Endothelial cell of umbilical vein (primary cell): ENCODE results near the gene TLCD2. TPM values are rescaled to one million over a fixed set of nuclear protein-coding genes. Genes with fewer than 3 reads are reported as not detected.

ENCODE experiments used
- BruUV-seq: library from RNA; stranded (reverse); fragments of 400-500 nt; replicated peaks from 2 replicates; lab custom pipeline; 2021; lab: Mats Ljungman, UMichigan
- CTCF ChIA-PET: fragments of 300-600, 350-600 bp; sonication (Branson Sonifier 250); formaldehyde crosslinking; loops from one replicate; lab custom pipeline; 2021; ENCODE audit warnings: antibody characterized with exemption, inconsistent platforms; lab: Charles Lee
- POLR2A ChIA-PET: fragments of 300-600, 350-600 bp; sonication (Branson Sonifier 250); formaldehyde crosslinking; loops from one replicate; lab custom pipeline; 2021; ENCODE audit warnings: antibody characterized with exemption, inconsistent platforms; lab: Charles Lee
- DNase-seq: peaks from one replicate; pipeline ENCODE4 v3.0.0-alpha.2; 2011; ENCODE audit warnings: low read depth, low spot score
- FAIRE-seq: peaks from 2 replicates; lab custom pipeline; 2011; peaks lifted over from hg19 to GRCh38; lab: Jason Lieb, UNC
- H2AFZ ChIP-seq: 2 replicates; pipeline ENCODE4 v1.6.0; 2012; ENCODE audit warnings: low read depth, low read length, control low read depth, inconsistent platforms
- H3K27ac ChIP-seq: 2 replicates; pipeline ENCODE4 v1.5.1; 2011; ENCODE audit warnings: low read depth, mild to moderate bottlenecking, control low read depth, low read length, moderate library complexity; ENCODE audit not compliant: insufficient read depth
- H3K27me3 ChIP-seq, 2 experiments: 2 replicates each; pipeline versions ENCODE4 v1.6.0 to v1.6.1; 2011; ENCODE audit warnings: low read length in 2 of 2, mixed read lengths in 1 of 2; ENCODE audit not compliant: control insufficient read depth in 2 of 2, insufficient read depth in 2 of 2
- H3K36me3 ChIP-seq, 2 experiments: 2 replicates in 1 of 2; 3 replicates in 1 of 2; pipeline ENCODE4 v1.5.1; 2011; ENCODE audit warnings: low read length in 2 of 2, mild to moderate bottlenecking in 1 of 2, moderate library complexity in 1 of 2; ENCODE audit not compliant: control insufficient read depth in 2 of 2, insufficient read depth in 2 of 2; ENCODE audit errors: extremely low read depth in 1 of 2
- H3K4me1 ChIP-seq: 3 replicates; pipeline ENCODE4 v1.5.1; 2011; ENCODE audit warnings: mild to moderate bottlenecking, low read length; ENCODE audit not compliant: control insufficient read depth, insufficient read depth; ENCODE audit errors: extremely low read depth
- H3K4me2 ChIP-seq: 2 replicates; pipeline ENCODE4 v1.6.1; 2011; ENCODE audit warnings: low read length, control low read depth, mixed read lengths; ENCODE audit not compliant: insufficient read depth
- H3K4me3 ChIP-seq, 3 experiments: fragments of 200-600 bp in 1 of 3; sonication (generic), shearing (Covaris generic) in 1 of 3; replicated peaks in 1 of 3; 2 replicates each; pipeline ENCODE4 v1.5.1; 2011 to 2016; ENCODE audit warnings: control low read depth in 3 of 3, low read length in 3 of 3, mild to moderate bottlenecking in 2 of 3, inconsistent platforms in 1 of 3, low read depth in 1 of 3, moderate library complexity in 1 of 3; ENCODE audit not compliant: insufficient read depth in 1 of 3
- H3K79me2 ChIP-seq: 2 replicates; pipeline ENCODE4 v1.6.0; 2012; ENCODE audit warnings: low read length, inconsistent platforms; ENCODE audit not compliant: control insufficient read depth, insufficient read depth
- H3K9ac ChIP-seq: replicated peaks from 2 replicates; pipeline ENCODE3; 2011; ENCODE audit warnings: low read length, control low read depth; ENCODE audit not compliant: insufficient read depth; ENCODE audit errors: extremely low read depth
- H3K9me1 ChIP-seq: replicated peaks from 3 replicates; pipeline ENCODE4 v1.6.0; 2011; ENCODE audit warnings: mild to moderate bottlenecking, low read length; ENCODE audit not compliant: control insufficient read depth, insufficient read depth; ENCODE audit errors: extremely low read depth
- H3K9me3 ChIP-seq: replicated peaks from 2 replicates; pipeline ENCODE4 v1.5.1; 2012; ENCODE audit warnings: low read length, inconsistent platforms; ENCODE audit not compliant: control insufficient read depth, insufficient read depth
- H4K20me1 ChIP-seq: replicated peaks from 2 replicates; pipeline ENCODE3; 2011; ENCODE audit warnings: mild to moderate bottlenecking, low read length; ENCODE audit not compliant: control insufficient read depth, insufficient read depth; ENCODE audit errors: extremely low read depth
- EZH2 ChIP-seq: IDR thresholded peaks from 2 replicates; pipeline ENCODE4 v1.6.1; 2012; ENCODE audit warnings: borderline replicate concordance, low read depth, mild to moderate bottlenecking, moderate library complexity, low read length, inconsistent platforms; ENCODE audit not compliant: severe bottlenecking
- FOS ChIP-seq: IDR thresholded peaks from 2 replicates; pipeline ENCODE4 v1.6.1; 2011; ENCODE audit warnings: mild to moderate bottlenecking, low read length, moderate library complexity, borderline replicate concordance; ENCODE audit not compliant: insufficient read depth
- GATA2 ChIP-seq: IDR thresholded peaks from 2 replicates; pipeline ENCODE4 v1.7.0; 2011; ENCODE audit warnings: low read depth, mild to moderate bottlenecking, moderate library complexity, mixed read lengths, low read length; ENCODE audit not compliant: insufficient read length, insufficient read depth
- JUN ChIP-seq: IDR thresholded peaks from 2 replicates; pipeline ENCODE4 v1.6.1; 2011; ENCODE audit warnings: borderline replicate concordance, low read depth; ENCODE audit not compliant: insufficient read length, insufficient read depth
- MAX ChIP-seq: IDR thresholded peaks from 2 replicates; pipeline ENCODE4 v1.6.1; 2011; ENCODE audit not compliant: insufficient read depth, insufficient read length
- MYC ChIP-seq: IDR thresholded peaks from one replicate; pipeline ENCODE4 v1.6.1; 2011; ENCODE audit warnings: mild to moderate bottlenecking, low read depth, low read length
- POLR2A ChIP-seq: IDR thresholded peaks from 2 replicates; pipeline ENCODE4 v1.6.1; 2012; ENCODE audit warnings: low read depth, mild to moderate bottlenecking, control low read depth, low read length
- POLR2AphosphoS5 ChIP-seq: IDR thresholded peaks from 2 replicates; pipeline ENCODE4 v1.6.1; 2012; ENCODE audit warnings: low read depth, mild to moderate bottlenecking, control low read depth, low read length, moderate library complexity; ENCODE audit not compliant: insufficient read depth
- dilution Hi-C: fragments of 300-500 bp; cut with MboI; formaldehyde crosslinking; loops from one replicate; pipeline ENCODE4 v1.15.0; 2019; ENCODE audit warnings: low sequenced_read_pairs; ENCODE audit not compliant: extremely low pct_ligation_motif_present
- intact Hi-C: fragments of 100-400 bp; cut with micrococcal nuclease; formaldehyde crosslinking; loops from one replicate; pipeline ENCODE4 v1.10.0; 2022
- polyA plus RNA-seq, 4 experiments: library from polyadenylated mRNA; depleted of rRNA in 3 of 4; stranded (reverse) in 3 of 4; unstranded in 1 of 4; fragments of >200 nt; gene quantifications; 2 replicates each; pipeline versions ENCODE4 v1.2.1 to v1.2.3, GENCODE V29; 2011 to 2012; ENCODE audit warnings: missing spikeins in 1 of 4
- total RNA-seq: library from RNA; stranded (reverse); gene quantifications from 2 replicates; pipeline ENCODE4 v1.2.3, GENCODE V29; 2021
- TF ChIP-seq, protein P1 (sequence below), 2 donors: IDR thresholded peaks; 1 replicate in 1 of 2; 2 replicates in 1 of 2; pipeline ENCODE4 v1.5.1; 2011; ENCODE audit warnings: low read length in 2 of 2, mild to moderate bottlenecking in 2 of 2, moderate library complexity in 2 of 2, control low read depth in 1 of 2, inconsistent platforms in 1 of 2, low read depth in 1 of 2; ENCODE audit not compliant: insufficient read depth in 1 of 2; ENCODE audit errors: extremely low read depth in 1 of 2

Gene TLCD2
- total and polyA plus RNA-seq, 2 donors (not counting 3 experiments of a cell fraction or from before 2014, with no cell fraction given): 0.72 to 2.1 TPM

- Histone ChIP-seq H3K79me2 (no peaks in the 10 kb centered on the region), H2AFZ (no peak overlapping the region), H4K20me1 (no peaks in the 10 kb centered on the region), H3K4me3 (no peak overlapping the region), H3K4me1 (peaks cover 5% of the 10 kb centered on the region), H3K9me3 (no peaks in the 10 kb centered on the region), H3K36me3 (no peaks in the 10 kb centered on the region), H3K27me3 (no peaks in the 10 kb centered on the region), H3K9ac (no peak overlapping the region), H3K4me2 (no peak overlapping the region), H3K27ac (no peak overlapping the region), H3K9me1 (no peaks in the 10 kb centered on the region)
- POLR2A ChIA-PET: no interaction called here
- intact Hi-C loops: no loop called here
- FAIRE-seq (no peak), DNase-seq (no peak)
- dilution Hi-C loops: no loop called here
- CTCF ChIA-PET: no interaction called here
- TF ChIP-seq MAX: no peak
- no peak for TF ChIP-seq GATA2
- TF ChIP-seq EZH2: no peak
- no peak for TF ChIP-seq MYC
- no peak for TF ChIP-seq JUN
- no peak for TF ChIP-seq POLR2A
- no peak for TF ChIP-seq FOS
- TF ChIP-seq, protein P1, sequence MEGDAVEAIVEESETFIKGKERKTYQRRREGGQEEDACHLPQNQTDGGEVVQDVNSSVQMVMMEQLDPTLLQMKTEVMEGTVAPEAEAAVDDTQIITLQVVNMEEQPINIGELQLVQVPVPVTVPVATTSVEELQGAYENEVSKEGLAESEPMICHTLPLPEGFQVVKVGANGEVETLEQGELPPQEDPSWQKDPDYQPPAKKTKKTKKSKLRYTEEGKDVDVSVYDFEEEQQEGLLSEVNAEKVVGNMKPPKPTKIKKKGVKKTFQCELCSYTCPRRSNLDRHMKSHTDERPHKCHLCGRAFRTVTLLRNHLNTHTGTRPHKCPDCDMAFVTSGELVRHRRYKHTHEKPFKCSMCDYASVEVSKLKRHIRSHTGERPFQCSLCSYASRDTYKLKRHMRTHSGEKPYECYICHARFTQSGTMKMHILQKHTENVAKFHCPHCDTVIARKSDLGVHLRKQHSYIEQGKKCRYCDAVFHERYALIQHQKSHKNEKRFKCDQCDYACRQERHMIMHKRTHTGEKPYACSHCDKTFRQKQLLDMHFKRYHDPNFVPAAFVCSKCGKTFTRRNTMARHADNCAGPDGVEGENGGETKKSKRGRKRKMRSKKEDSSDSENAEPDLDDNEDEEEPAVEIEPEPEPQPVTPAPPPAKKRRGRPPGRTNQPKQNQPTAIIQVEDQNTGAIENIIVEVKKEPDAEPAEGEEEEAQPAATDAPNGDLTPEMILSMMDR (IDR thresholded peaks at IDR 0.05; ENCODE audit: extremely low read depth in 1 of 2, insufficient read depth in 1 of 2, low read depth in 1 of 2, low read length in 2 of 2): no peak
- TF ChIP-seq POLR2AphosphoS5: no peak
- no TSS peak for BruUV-seq
These were observed 16.8 kb downstream of the TLCD2 start for GRCh38 chr17:1693339-1693738.
